ENCODE data around the gene SLX4IP.

The SLX4IP gene

DNA sequence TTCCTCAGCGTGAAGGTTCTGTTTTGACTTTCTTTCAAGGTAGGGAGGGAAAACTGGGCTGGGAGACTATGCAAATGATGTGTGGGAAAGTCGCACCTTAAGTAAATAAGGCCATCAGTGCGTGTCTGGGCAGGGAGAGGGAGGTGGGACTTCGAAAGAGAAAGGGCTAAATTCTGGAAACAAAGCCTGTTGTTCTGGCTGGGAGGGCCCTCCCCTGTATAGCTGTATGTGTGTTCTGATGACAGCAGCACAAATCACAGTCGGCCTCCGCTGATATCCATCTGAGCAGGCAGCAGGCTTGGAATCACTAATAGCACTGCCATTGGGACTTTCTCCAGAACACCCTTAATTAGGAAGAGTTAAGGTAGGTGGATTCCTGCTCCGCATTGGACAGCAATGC lies 219.5 kb downstream of the SLX4IP start:
- no peak overlapping the region for H3K27ac ChIP-seq (replicated peaks)
- no peak overlapping the region for H3K4me3 ChIP-seq (replicated peaks; ENCODE audit: insufficient read depth, low read length)
- DNase-seq (ENCODE audit: low read depth in 1 of 2, low spot score in 1 of 2), result no peak
- TF ChIP-seq, protein P1, sequence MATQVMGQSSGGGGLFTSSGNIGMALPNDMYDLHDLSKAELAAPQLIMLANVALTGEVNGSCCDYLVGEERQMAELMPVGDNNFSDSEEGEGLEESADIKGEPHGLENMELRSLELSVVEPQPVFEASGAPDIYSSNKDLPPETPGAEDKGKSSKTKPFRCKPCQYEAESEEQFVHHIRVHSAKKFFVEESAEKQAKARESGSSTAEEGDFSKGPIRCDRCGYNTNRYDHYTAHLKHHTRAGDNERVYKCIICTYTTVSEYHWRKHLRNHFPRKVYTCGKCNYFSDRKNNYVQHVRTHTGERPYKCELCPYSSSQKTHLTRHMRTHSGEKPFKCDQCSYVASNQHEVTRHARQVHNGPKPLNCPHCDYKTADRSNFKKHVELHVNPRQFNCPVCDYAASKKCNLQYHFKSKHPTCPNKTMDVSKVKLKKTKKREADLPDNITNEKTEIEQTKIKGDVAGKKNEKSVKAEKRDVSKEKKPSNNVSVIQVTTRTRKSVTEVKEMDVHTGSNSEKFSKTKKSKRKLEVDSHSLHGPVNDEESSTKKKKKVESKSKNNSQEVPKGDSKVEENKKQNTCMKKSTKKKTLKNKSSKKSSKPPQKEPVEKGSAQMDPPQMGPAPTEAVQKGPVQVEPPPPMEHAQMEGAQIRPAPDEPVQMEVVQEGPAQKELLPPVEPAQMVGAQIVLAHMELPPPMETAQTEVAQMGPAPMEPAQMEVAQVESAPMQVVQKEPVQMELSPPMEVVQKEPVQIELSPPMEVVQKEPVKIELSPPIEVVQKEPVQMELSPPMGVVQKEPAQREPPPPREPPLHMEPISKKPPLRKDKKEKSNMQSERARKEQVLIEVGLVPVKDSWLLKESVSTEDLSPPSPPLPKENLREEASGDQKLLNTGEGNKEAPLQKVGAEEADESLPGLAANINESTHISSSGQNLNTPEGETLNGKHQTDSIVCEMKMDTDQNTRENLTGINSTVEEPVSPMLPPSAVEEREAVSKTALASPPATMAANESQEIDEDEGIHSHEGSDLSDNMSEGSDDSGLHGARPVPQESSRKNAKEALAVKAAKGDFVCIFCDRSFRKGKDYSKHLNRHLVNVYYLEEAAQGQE (IDR thresholded peaks at IDR 0.05; ENCODE audit: insufficient replicate concordance, low read depth), result no peak
- TF ChIP-seq SPI1 (IDR thresholded peaks at IDR 0.05; ENCODE audit: borderline replicate concordance, low read depth), result no peak
- no peak for TF ChIP-seq POLR2AphosphoS5 (IDR thresholded peaks at IDR 0.05; ENCODE audit: low read depth)
- TF ChIP-seq, protein P2, sequence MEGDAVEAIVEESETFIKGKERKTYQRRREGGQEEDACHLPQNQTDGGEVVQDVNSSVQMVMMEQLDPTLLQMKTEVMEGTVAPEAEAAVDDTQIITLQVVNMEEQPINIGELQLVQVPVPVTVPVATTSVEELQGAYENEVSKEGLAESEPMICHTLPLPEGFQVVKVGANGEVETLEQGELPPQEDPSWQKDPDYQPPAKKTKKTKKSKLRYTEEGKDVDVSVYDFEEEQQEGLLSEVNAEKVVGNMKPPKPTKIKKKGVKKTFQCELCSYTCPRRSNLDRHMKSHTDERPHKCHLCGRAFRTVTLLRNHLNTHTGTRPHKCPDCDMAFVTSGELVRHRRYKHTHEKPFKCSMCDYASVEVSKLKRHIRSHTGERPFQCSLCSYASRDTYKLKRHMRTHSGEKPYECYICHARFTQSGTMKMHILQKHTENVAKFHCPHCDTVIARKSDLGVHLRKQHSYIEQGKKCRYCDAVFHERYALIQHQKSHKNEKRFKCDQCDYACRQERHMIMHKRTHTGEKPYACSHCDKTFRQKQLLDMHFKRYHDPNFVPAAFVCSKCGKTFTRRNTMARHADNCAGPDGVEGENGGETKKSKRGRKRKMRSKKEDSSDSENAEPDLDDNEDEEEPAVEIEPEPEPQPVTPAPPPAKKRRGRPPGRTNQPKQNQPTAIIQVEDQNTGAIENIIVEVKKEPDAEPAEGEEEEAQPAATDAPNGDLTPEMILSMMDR (IDR thresholded peaks at IDR 0.05; ENCODE audit: insufficient read depth, low read length), result no peak
- no peak for TF ChIP-seq GABPA (IDR thresholded peaks at IDR 0.05; ENCODE audit: low read depth)
- no peaks in the 10 kb centered on the region for H3K27me3 ChIP-seq (ENCODE audit: insufficient read depth, poor library complexity, severe bottlenecking)

DNA sequence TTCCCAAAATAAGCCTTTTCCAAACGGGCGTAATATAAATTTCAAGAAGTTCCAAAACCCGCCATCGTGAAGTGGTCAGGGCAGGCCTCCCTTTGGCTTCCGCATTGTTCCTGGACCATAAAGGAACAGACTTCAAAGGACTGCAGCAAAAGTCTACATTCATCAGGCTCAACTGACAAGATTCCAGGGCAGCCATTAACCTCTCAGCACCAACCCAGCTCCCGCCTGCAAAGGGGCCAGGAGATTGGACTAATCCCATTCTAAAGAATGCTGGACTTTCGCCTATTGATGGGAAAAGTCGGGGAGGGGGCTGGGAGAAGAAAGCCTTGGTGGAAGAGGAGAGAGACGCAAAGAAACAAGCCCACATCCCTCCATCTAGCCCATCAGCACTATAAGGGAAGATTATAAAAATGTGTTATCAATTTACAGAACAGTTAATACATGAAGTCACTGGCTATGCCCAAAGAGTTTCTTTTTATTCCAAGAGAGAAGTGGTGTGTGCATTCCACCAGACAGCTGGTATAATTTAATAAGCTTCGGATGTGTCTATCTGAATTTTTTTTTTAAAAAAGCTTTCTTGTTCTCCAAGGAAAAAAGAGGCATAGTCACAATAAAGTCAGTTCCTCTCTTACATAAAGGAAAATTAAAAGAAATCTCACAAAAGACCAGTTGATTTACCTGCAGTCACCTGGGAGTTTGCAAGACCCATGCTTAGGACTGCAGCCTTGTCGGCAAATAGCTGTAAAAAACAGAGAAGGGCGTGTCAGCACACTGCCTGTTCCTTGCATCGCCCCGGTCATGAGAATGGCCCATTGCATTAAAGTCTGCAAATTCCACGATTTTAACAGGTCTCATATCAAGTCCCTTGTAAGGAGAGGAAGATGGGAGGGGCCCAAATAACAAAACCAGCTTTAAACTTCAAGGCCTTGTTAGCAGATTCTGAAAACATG lies 220.9 kb downstream of the SLX4IP start:
- TF ChIP-seq POLR2AphosphoS5 (IDR thresholded peaks at IDR 0.05; ENCODE audit: low read depth) (no peak), SPI1 (IDR thresholded peaks at IDR 0.05; ENCODE audit: borderline replicate concordance, low read depth) (no peak), GABPA (IDR thresholded peaks at IDR 0.05; ENCODE audit: low read depth) (no peak)
- TF ChIP-seq, protein P1 (IDR thresholded peaks at IDR 0.05; ENCODE audit: insufficient replicate concordance, low read depth), result no peak
- TF ChIP-seq, protein P2 (IDR thresholded peaks at IDR 0.05; ENCODE audit: insufficient read depth, low read length), result no peak
- Histone ChIP-seq H3K27me3 (ENCODE audit: insufficient read depth, poor library complexity, severe bottlenecking) (no peaks in the 10 kb centered on the region), H3K27ac (replicated peaks) (no peak overlapping the region), H3K4me3 (replicated peaks; ENCODE audit: insufficient read depth, low read length) (no peak overlapping the region)
- no peak for DNase-seq (ENCODE audit: low read depth in 1 of 2, low spot score in 1 of 2)

DNA sequence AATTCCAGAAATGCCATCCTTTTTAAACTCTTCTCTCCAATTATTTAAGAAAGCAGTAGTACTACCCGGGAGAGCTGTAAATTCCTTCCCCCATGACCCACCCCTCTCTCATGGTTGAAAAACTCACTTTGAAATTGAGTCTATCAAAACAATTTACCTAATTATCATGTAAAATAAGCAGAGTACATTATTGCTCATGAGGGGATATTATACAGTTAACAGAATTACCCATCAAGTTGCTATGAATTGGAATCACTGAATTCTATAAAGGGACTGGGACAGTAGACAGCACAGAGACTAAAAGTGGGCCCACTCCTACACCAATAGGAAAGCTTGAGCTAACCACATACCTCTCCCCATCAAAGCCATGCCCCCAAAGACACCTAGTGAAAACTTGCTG lies 222.3 kb downstream of the SLX4IP start:
- H3K27ac ChIP-seq (replicated peaks), result no peak overlapping the region
- no peaks in the 10 kb centered on the region for H3K27me3 ChIP-seq (ENCODE audit: insufficient read depth, poor library complexity, severe bottlenecking)
- DNase-seq (ENCODE audit: low read depth in 1 of 2, low spot score in 1 of 2), result no peak
- TF ChIP-seq, protein P1 (IDR thresholded peaks at IDR 0.05; ENCODE audit: insufficient replicate concordance, low read depth), result no peak
- no peak for TF ChIP-seq POLR2AphosphoS5 (IDR thresholded peaks at IDR 0.05; ENCODE audit: low read depth)
- no peak for TF ChIP-seq GABPA (IDR thresholded peaks at IDR 0.05; ENCODE audit: low read depth)
- TF ChIP-seq, protein P2 (IDR thresholded peaks at IDR 0.05; ENCODE audit: insufficient read depth, low read length), result no peak
- TF ChIP-seq SPI1 (IDR thresholded peaks at IDR 0.05; ENCODE audit: borderline replicate concordance, low read depth), result no peak
- no peak overlapping the region for H3K4me3 ChIP-seq (replicated peaks; ENCODE audit: insufficient read depth, low read length)
